Left ventricle myocardium inferior (tissue), 1 donor: Measurements from ENCODE around the gene SENP7. TPM values are rescaled to one million over a fixed set of nuclear protein-coding genes. Genes with fewer than 3 reads are reported as not detected.
"Not testable (repeated sequence)": the region's sequence is repeated elsewhere in the genome, so short reads cannot be mapped to it uniquely, and the experiment has no call there.

ENCODE experiments used
- DNase-seq: peaks from one replicate; pipeline ENCODE4 v3.0.0-alpha.2; 2020
- H3K27ac ChIP-seq: fragments of 200-600 bp; replicated peaks from 2 replicates; pipeline ENCODE4 v1.8.0; 2021
- H3K27me3 ChIP-seq: fragments of 200-600 bp; 2 replicates; pipeline ENCODE4 v1.8.0; 2021; ENCODE audit warnings: low read depth
- H3K36me3 ChIP-seq: fragments of 200-600 bp; 2 replicates; pipeline ENCODE4 v1.8.0; 2021
- H3K4me1 ChIP-seq: fragments of 200-600 bp; 2 replicates; pipeline ENCODE4 v1.8.0; 2021
- H3K4me3 ChIP-seq: fragments of 200-600 bp; 2 replicates; pipeline ENCODE4 v1.8.0; 2021; ENCODE audit warnings: mild to moderate bottlenecking, moderate library complexity
- H3K9me3 ChIP-seq: fragments of 200-600 bp; replicated peaks from 2 replicates; pipeline ENCODE4 v1.8.0; 2021
- CTCF ChIP-seq: fragments of 200-600 bp; IDR thresholded peaks from 2 replicates; pipeline ENCODE4 v1.8.0; 2021; ENCODE audit warnings: antibody characterized with exemption, mild to moderate bottlenecking, borderline replicate concordance
- intact Hi-C: fragments of 100-400 bp; cut with micrococcal nuclease; formaldehyde crosslinking; loops from one replicate; pipeline ENCODE4 v1.11.0; 2022
- total RNA-seq: library from RNA; stranded (reverse); fragmentation: NEBNext Ultra II Directional; extraction: Animal tissue kit (Norgen Biotek cat#: 25700); gene quantifications from one replicate; pipeline ENCODE4 v1.2.1, GENCODE V29; 2021
- donor health status: DM: no; HTN: yes; CAD: no; lungs with severe emphysema.

Gene SENP7
- total RNA-seq, 1 donor from 2014 or later: 8.7 TPM

DNA sequence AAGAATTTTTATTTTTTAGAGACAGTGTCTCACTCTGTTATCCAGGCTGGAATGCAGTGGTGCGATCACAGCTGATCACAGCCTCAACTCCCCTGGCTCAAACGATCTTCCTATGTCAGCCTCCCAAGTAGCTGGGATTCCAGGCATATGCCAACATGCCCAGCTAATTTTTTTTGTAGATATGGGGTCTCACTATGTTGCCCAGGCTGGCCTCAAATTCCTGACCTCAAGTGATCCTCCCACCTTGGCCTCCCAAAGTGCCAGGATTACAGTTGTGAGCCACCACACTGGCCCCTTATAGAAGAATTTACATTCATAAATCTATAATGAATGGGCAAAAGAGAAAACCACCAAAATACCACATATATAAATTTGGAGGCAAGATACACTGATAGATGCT is 15.2 kb downstream of the SENP7 start:
- TF ChIP-seq CTCF: no peak
- Histone ChIP-seq H3K9me3 (peaks cover 8% of the 10 kb centered on the region), H3K27me3 (no peaks in the 10 kb centered on the region), H3K27ac (no peak overlapping the region), H3K4me1 (no peaks in the 10 kb centered on the region), H3K4me3 (no peak overlapping the region), H3K36me3 (peaks cover 18% of the 10 kb centered on the region)
- intact Hi-C loops: no loop called here
- DNase-seq: no peak

DNA sequence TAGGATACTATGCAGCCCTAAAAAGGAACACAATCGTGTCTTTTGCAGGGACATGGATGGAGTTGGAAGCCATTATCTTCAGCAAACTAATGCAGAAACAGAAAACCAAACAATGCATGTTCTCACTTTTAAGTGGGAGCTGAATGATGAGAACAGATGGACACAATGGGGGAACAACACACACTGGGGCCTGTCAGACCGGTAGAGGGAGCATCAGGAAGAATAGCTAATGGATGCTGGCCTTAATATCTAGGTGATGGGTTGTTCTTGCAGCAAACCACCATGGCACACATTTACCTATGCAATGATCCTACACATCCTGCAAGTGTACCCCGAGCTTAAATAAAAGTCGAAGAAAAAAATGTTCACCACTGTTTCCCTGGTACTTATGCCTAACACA is 17.5 kb downstream of the SENP7 start:
- intact Hi-C loops: no loop called here
- H3K27ac ChIP-seq: no peak overlapping the region
- peaks cover 32% of the 10 kb centered on the region for H3K36me3 ChIP-seq
- no peak for DNase-seq
- peaks cover 8% of the 10 kb centered on the region for H3K9me3 ChIP-seq
- TF ChIP-seq CTCF: peak; percentile 21
- H3K4me3 ChIP-seq: no peak overlapping the region
- no peaks in the 10 kb centered on the region for H3K27me3 ChIP-seq
- H3K4me1 ChIP-seq: no peaks in the 10 kb centered on the region

DNA sequence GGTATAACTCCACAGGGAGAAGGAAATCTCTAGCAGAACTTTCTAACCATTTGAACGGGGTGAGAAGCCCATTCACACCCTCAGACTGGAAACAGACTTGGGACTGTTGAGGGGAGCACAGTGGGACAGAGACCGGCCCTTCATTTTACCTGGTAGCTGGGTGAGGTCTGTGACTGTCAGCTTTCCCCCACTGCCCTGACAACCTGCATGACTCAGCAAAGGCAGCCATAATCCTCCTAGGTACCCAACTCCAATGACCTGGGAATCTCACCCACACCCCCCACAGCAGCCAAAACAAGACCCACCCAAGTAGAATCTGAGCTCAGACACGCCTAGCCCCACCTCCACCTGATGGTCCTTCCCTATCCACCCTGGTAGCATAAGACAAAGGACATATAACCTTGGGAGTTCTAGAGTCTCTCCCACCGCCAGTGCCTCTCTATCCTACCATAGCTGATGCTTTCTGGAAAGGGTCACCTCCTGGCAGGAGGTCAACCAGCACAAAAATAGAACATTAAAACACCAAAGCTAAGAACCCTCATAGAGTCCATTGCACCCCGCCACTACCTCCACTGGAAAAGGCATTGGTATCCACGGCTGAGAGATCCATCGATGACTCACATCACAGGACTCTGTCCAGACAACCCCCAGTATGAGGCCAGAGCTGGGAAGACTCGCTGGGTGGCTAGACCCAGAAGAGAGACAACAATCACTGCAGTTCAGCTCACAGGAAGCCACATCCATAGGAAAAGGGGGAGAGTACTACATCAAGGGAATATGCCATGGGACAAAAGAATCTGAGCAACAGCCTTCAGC is 28.0 kb downstream of the SENP7 start:
- peaks cover 14% of the 10 kb centered on the region for H3K4me1 ChIP-seq
- DNase-seq: no peak
- H3K27me3 ChIP-seq: no peaks in the 10 kb centered on the region
- no peak overlapping the region for H3K27ac ChIP-seq
- no peak for TF ChIP-seq CTCF
- peaks cover 38% of the 10 kb centered on the region for H3K36me3 ChIP-seq
- no peak overlapping the region for H3K4me3 ChIP-seq
- intact Hi-C loops: no loop called here
- H3K9me3 ChIP-seq: peaks cover 18% of the 10 kb centered on the region

DNA sequence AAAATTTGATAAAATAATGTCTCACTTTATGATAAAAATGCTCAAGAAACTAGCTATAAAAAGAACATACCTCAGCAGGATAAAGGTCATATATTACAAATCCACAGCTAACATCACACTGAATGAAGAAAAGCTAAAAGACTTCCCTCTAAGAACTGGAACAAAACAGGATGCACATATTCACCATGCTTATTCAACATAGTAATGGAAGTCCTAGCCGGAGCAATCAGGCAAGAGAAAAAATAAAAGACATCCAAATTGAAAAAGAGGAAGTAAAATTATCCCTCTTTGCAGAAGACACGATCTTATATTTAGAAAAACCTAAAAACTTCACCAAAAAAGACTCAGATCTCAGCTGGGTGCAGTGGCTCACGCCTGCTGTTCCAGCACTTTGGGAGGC is 34.0 kb downstream of the SENP7 start:
- Histone ChIP-seq H3K27ac (no peak overlapping the region), H3K9me3 (peaks cover 18% of the 10 kb centered on the region), H3K27me3 (no peaks in the 10 kb centered on the region), H3K4me3 (no peak overlapping the region), H3K36me3 (peaks cover 29% of the 10 kb centered on the region), H3K4me1 (peaks cover 9% of the 10 kb centered on the region)
- no peak for DNase-seq
- intact Hi-C loops: no loop called here
- TF ChIP-seq CTCF: no peak

GRCh38 chr3:101474841-101475552 is 38.0 kb downstream of the SENP7 start:
- H3K27ac ChIP-seq, H3K27me3 ChIP-seq, DNase-seq, intact Hi-C loops, H3K4me3 ChIP-seq, H3K4me1 ChIP-seq, H3K9me3 ChIP-seq: not testable (repeated sequence)
- peaks cover 15% of the 10 kb centered on the region for H3K36me3 ChIP-seq

DNA sequence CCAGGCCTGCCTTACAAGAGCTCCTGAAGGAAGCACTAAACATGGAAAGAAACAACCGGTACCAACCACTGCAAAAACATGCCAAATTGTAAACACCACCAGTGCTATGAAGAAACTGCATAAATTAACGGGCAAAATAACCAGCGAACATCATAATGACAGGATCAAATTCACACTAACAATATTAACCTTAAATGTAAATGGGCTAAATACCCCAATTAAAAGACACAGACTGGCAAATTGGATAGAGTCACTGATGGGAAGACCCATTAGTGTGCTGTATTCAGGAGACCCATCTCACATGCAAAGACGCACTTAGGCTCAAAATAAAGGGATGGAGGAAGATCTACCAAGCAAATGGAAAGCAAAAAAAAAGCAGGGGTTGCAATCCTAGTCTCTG is 44.3 kb downstream of the SENP7 start:
- H3K4me1 ChIP-seq, H3K4me3 ChIP-seq, H3K27ac ChIP-seq, intact Hi-C loops, DNase-seq, H3K36me3 ChIP-seq, H3K27me3 ChIP-seq: not testable (repeated sequence)
- peaks cover 21% of the 10 kb centered on the region for H3K9me3 ChIP-seq

GRCh38 chr3:101467310-101467663 is 45.7 kb downstream of the SENP7 start:
- intact Hi-C loops, H3K27ac ChIP-seq, H3K27me3 ChIP-seq, H3K4me1 ChIP-seq, H3K36me3 ChIP-seq, DNase-seq: not testable (repeated sequence)
- peak overlapping the region; percentile 39 for H3K4me3 ChIP-seq
- H3K9me3 ChIP-seq: peaks cover 21% of the 10 kb centered on the region
